SK-N-SH treated with all-trans-retinoic acid at 6 μM for 48 hours (cell line): Measurements from ENCODE around the gene SLX1A.

Source experiments
- ATAC-seq: fragments of 200-7000 bp; cut with Tn5 transposase; 3 replicates; pipeline ENCODE4 v1.9.1; 2020; ENCODE audit warnings: mild to moderate bottlenecking, moderate library complexity
- ARNTL ChIP-seq: fragments of 450-650 bp; formaldehyde crosslinking; IDR thresholded peaks from 2 replicates; pipeline ENCODE4 v1.5.0; 2020; ENCODE audit warnings: low read depth, mild to moderate bottlenecking, moderate library complexity, borderline replicate concordance
- BACH2 ChIP-seq: fragments of 250-450 bp; sonication (Bioruptor Pico); IDR thresholded peaks from 2 replicates; pipeline ENCODE4 v1.9.0; 2021; ENCODE audit warnings: mild to moderate bottlenecking, borderline replicate concordance
- ESRRG ChIP-seq: fragments of 250-450 bp; sonication (Bioruptor Pico); IDR thresholded peaks from 2 replicates; pipeline ENCODE4 v1.6.1; 2021; ENCODE audit warnings: mild to moderate bottlenecking
- GLIS3 ChIP-seq: fragments of 250-450 bp; sonication (Bioruptor Pico); IDR thresholded peaks from 2 replicates; pipeline ENCODE4 v1.5.0; 2020; ENCODE audit warnings: mild to moderate bottlenecking, moderate library complexity
- OSR1 ChIP-seq: fragments of 250-450 bp; sonication (Bioruptor Pico); IDR thresholded peaks from 2 replicates; pipeline ENCODE4 v1.8.0; 2022; ENCODE audit warnings: moderate library complexity, mild to moderate bottlenecking, inconsistent platforms
- POU6F1 ChIP-seq: fragments of 250-450 bp; sonication (Bioruptor Pico); IDR thresholded peaks from 2 replicates; pipeline ENCODE4 v1.8.0; 2021; ENCODE audit warnings: low read depth, mild to moderate bottlenecking, moderate library complexity, borderline replicate concordance
- PPARA ChIP-seq: fragments of 250-450 bp; sonication (Bioruptor Pico); IDR thresholded peaks from 2 replicates; pipeline ENCODE4 v1.5.0; 2020; ENCODE audit warnings: mild to moderate bottlenecking, borderline replicate concordance
- RARB ChIP-seq: fragments of 250-450 bp; sonication (Bioruptor Pico); IDR thresholded peaks from 2 replicates; pipeline ENCODE4 v1.8.0; 2021; ENCODE audit warnings: mild to moderate bottlenecking, moderate library complexity
- SNAI2 ChIP-seq: fragments of 250-450 bp; sonication (Bioruptor Pico); IDR thresholded peaks from 2 replicates; pipeline ENCODE4 v1.5.0; 2020; ENCODE audit warnings: mild to moderate bottlenecking, moderate library complexity
- TCF4 ChIP-seq: fragments of 250-450 bp; sonication (Bioruptor Pico); IDR thresholded peaks from 2 replicates; pipeline ENCODE4 v1.8.0; 2021; ENCODE audit warnings: mild to moderate bottlenecking, moderate library complexity, borderline replicate concordance
- TOX ChIP-seq: fragments of 250-450 bp; sonication (Bioruptor Pico); IDR thresholded peaks from 2 replicates; pipeline ENCODE4 v1.8.0; 2021; ENCODE audit warnings: mild to moderate bottlenecking, moderate library complexity, borderline replicate concordance
- ZC3H10 ChIP-seq: fragments of 250-450 bp; sonication (Bioruptor Pico); IDR thresholded peaks from 2 replicates; pipeline ENCODE4 v1.5.1; 2021; ENCODE audit warnings: mild to moderate bottlenecking, moderate library complexity
- ZFP3 ChIP-seq: fragments of 250-450 bp; sonication (Bioruptor Pico); IDR thresholded peaks from 2 replicates; pipeline ENCODE4 v1.5.0; 2020; ENCODE audit warnings: mild to moderate bottlenecking, moderate library complexity
- ZFP30 ChIP-seq: fragments of 450-650 bp; formaldehyde crosslinking; IDR thresholded peaks from 2 replicates; pipeline ENCODE4 v1.5.0; 2022; ENCODE audit warnings: mild to moderate bottlenecking, moderate library complexity
- ZNF8 ChIP-seq: fragments of 450-650 bp; formaldehyde crosslinking; IDR thresholded peaks from 2 replicates; pipeline ENCODE4 v1.5.0; 2020; ENCODE audit warnings: mild to moderate bottlenecking, moderate library complexity
- TF ChIP-seq, protein P1 (sequence below): fragments of 250-450 bp; sonication (Bioruptor Pico); IDR thresholded peaks from 2 replicates; pipeline ENCODE4 v1.8.0; 2020; ENCODE audit warnings: mild to moderate bottlenecking, moderate library complexity, borderline replicate concordance
- TF ChIP-seq, protein P2 (sequence below): fragments of 250-450 bp; sonication (Bioruptor Pico); IDR thresholded peaks from 2 replicates; pipeline ENCODE4 v1.5.1; 2020; ENCODE audit warnings: low read depth, mild to moderate bottlenecking, moderate library complexity

Gene SLX1A

DNA sequence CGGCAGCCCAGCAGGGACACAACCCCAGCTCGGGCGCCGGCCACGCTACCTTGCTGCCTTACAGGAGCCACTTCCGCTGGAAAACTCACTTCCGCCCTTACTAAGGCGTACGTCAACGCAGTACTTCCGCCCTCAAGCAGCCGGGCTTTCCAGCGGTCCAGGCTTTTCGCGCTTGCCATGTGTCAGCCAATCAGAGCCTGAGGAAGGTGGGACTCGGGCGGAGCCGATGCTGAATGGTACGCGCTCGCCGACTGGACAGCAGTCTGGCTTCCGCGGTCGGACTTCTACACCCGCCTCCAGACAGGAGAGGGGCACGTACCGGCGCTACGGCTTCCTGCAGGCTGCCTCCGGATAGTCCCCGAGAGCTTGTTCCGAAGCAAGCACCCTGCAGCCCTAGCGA, at the start of gene SLX1A, which contains the start of gene BOLA2B:
TSS of gene SLX1A (plus strand) at position 261 of the 400 bp plus-strand sequence. CDS start 210 bp downstream, outside the sequence.
TSS of gene BOLA2B (minus strand) at position 52 of the 400 bp plus-strand sequence. CDS start 71 bp downstream, outside the sequence.
- peak; percentile 95 for ATAC-seq

DNA sequence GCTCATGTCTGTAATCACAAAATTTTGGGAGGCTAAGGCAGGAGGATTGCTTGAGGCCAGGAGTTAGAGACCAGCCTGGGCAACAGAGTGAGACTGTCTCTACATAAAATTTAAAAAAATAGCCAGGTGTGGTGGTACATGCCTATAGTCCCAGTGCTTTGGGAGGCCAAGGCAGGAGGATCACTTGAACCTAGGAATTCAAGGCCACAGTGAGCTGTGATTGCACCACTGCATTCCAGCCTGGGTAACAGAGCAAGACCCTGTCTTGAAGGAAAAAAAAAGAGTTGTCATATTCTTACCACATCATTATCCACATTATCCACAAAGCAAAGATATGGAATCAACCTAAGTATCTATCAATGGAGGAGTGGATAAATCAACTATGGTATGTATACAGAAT, 49.7 kb upstream of the SLX1A start:
- TF ChIP-seq, protein P1, sequence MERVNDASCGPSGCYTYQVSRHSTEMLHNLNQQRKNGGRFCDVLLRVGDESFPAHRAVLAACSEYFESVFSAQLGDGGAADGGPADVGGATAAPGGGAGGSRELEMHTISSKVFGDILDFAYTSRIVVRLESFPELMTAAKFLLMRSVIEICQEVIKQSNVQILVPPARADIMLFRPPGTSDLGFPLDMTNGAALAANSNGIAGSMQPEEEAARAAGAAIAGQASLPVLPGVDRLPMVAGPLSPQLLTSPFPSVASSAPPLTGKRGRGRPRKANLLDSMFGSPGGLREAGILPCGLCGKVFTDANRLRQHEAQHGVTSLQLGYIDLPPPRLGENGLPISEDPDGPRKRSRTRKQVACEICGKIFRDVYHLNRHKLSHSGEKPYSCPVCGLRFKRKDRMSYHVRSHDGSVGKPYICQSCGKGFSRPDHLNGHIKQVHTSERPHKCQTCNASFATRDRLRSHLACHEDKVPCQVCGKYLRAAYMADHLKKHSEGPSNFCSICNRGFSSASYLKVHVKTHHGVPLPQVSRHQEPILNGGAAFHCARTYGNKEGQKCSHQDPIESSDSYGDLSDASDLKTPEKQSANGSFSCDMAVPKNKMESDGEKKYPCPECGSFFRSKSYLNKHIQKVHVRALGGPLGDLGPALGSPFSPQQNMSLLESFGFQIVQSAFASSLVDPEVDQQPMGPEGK (CRISPR knock-in tag): no peak
- no peak for ATAC-seq

DNA sequence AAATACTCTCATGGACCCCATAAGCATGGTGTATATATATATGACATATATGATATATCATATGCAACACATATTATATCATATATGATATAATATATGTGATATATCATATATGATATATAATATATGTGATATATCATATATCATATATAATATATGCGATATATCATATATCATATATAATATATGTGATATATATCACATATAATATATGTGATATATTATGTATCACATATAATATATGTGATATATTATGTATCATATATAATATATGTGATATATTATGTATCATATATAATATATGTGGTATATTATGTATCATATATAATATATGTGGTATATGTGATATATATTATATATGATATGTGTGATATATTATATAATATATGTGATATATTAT, 48.8 kb upstream of the SLX1A start:
- no peak for TF ChIP-seq ZNF8 (CRISPR knock-in tag)
- no peak for TF ChIP-seq POU6F1 (CRISPR knock-in tag)
- no peak for TF ChIP-seq GLIS3 (CRISPR knock-in tag)
- TF ChIP-seq TOX: no peak
- no peak for TF ChIP-seq SNAI2
- TF ChIP-seq, all 23 proteins: peak for 0
- ATAC-seq: no peak

DNA sequence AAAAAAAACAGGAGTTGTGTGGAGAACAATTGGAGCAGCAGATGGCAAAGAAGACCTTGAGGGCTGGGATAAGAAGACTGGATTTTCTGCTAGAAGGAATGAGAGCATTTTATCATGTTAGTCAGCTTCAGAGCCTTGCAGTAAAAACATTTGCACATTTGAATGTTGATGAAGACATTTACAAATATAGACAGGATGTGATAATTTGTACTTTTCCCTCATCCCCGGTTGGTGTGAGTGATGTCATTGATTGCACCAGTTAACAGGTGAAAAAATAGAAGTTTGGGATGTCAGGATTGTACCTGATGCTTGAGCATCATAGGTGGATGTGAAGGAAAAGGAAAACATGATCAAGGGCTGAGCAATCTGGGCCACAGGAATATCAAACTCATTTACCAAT, 48.0 kb upstream of the SLX1A start:
- no peak for ATAC-seq
- TF ChIP-seq SNAI2 (no peak), RARB (CRISPR knock-in tag) (no peak)

DNA sequence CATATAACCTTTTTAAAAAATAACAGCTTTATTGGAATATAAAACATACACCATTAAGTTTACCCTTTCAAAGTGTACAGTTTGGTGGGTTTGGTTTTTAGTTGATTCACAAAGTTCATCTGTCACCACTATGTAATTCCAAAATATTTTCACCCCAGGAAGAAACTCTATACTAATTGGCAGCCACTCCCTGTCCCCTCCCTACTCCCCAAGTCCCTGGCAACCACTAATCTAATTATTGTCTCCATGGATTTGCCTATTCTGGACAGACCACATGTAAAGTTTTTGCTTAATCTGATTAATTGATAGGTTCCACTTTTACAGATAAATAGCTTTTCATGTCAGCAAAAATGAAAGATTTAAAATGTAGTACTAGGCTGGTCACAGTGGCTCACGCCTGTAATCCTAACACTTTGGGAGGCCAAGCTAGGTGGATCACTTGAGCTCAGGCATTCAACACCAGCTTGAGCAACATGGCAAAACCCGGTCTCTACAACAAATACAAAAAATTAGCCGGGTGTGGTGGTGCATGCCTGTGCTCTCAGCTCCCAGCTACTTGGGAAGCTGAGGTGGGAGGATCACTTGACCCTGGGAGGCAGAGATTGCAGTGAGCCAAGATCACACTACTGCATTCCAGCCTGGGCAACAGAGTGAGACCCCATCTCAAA, 45.7 kb upstream of the SLX1A start:
- TF ChIP-seq ARNTL (CRISPR knock-in tag) (no peak), PPARA (no peak), ZFP30 (no peak)
- ATAC-seq: no peak

GRCh38 chr16:30149250-30149930, 44.3 kb upstream of the SLX1A start:
- TF ChIP-seq OSR1 (CRISPR knock-in tag) (no peak), ZFP30 (no peak), BACH2 (CRISPR knock-in tag) (no peak), RARB (CRISPR knock-in tag) (no peak), TCF4 (CRISPR knock-in tag) (no peak), ZC3H10 (CRISPR knock-in tag) (no peak), ZFP3 (no peak), ESRRG (CRISPR knock-in tag) (no peak), TOX (no peak)
- TF ChIP-seq, protein P2, sequence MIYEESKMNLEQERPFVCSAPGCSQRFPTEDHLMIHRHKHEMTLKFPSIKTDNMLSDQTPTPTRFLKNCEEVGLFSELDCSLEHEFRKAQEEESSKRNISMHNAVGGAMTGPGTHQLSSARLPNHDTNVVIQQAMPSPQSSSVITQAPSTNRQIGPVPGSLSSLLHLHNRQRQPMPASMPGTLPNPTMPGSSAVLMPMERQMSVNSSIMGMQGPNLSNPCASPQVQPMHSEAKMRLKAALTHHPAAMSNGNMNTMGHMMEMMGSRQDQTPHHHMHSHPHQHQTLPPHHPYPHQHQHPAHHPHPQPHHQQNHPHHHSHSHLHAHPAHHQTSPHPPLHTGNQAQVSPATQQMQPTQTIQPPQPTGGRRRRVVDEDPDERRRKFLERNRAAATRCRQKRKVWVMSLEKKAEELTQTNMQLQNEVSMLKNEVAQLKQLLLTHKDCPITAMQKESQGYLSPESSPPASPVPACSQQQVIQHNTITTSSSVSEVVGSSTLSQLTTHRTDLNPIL: no peak
- TF ChIP-seq, protein P1 (CRISPR knock-in tag): no peak
- no peak for ATAC-seq
